Measurements from ENCODE around the gene SYTL3. TPM values are rescaled to one million over a fixed set of nuclear protein-coding genes. Genes with fewer than 3 reads are reported as not detected.

SYTL3 gene
- total and polyA plus RNA-seq, 2 of the 8 experiments (the other 6 are each of a cell fraction or from before 2014, with no cell fraction given): 0.27 to 0.99 TPM

GRCh38 chr6:158768436-158768835 is 118.6 kb downstream of the SYTL3 start:
- H3K23me2 ChIP-seq (ENCODE audit: low read depth, low read length): no peaks in the 10 kb centered on the region; the same call in 1 of the 2 replicates
- no peak overlapping the region for H3K4me2 ChIP-seq (ENCODE audit: insufficient read depth in 1 of 2, low read depth in 2 of 2, low read length in 2 of 2)
- ChIA-PET CTCF (ENCODE audit: partially characterized antibody) (interaction anchor here (1.0 to 3.5 kb wide), 19 partner anchors 8 to 204 kb away, joined by 3 to 17 read pairs (median 5); no protein-coding TSS in a partner anchor), POLR2A (ENCODE audit: partially characterized antibody) (interaction anchor here (0.6 to 9.0 kb wide), 10 partner anchors 10 to 232 kb away, joined by 3 to 75 read pairs (median 4); partner anchors contain the start of gene RSPH3)
- H3K4ac ChIP-seq (replicated peaks; ENCODE audit: insufficient read length, low read depth, low read length): no peak overlapping the region
- no peak overlapping the region for H2AFZ ChIP-seq (ENCODE audit: low read length)
- no peak overlapping the region for H3K4me3 ChIP-seq (ENCODE audit: extremely low read depth in 1 of 4, insufficient read depth in 2 of 4, low read depth in 3 of 4, low read length in 4 of 4)
- H3K23ac ChIP-seq (ENCODE audit: insufficient read length): no peak overlapping the region
- H3K79me1 ChIP-seq (ENCODE audit: low read depth, low read length): peaks cover 6% of the 10 kb centered on the region; the same call in 1 of the 2 replicates
- FAIRE-seq: no peak
- no peak overlapping the region for H2BK12ac ChIP-seq (ENCODE audit: low read depth, low read length)
- no peak overlapping the region for H3K18ac ChIP-seq (ENCODE audit: extremely low read depth, low read length)
- no peak overlapping the region for H2BK15ac ChIP-seq (ENCODE audit: low read length)
- no peak for DNase-seq (ENCODE audit: low read depth in 1 of 2, low spot score in 2 of 2)
- no peaks in the 10 kb centered on the region for H3K27me3 ChIP-seq (replicated peaks in 1 of 4; ENCODE audit: control insufficient read depth in 3 of 4, extremely low read depth in 1 of 4, insufficient read depth in 3 of 4, low read length in 3 of 4)
- no peak overlapping the region for H2BK120ac ChIP-seq (replicated peaks; ENCODE audit: low read depth, low read length)
- no peak overlapping the region for H3K56ac ChIP-seq (replicated peaks; ENCODE audit: insufficient read length, low read depth, low read length)
- no peak overlapping the region for H3K14ac ChIP-seq (ENCODE audit: insufficient read length)
- no peak overlapping the region; the same call in 1 of the 2 replicates for H3K27ac ChIP-seq (ENCODE audit: low read depth, low read length)
- H3K79me2 ChIP-seq (ENCODE audit: control insufficient read depth in 1 of 2, insufficient read depth in 2 of 2, low read length in 2 of 2): 0 out of 4 replicates have a peak, but pooled peaks cover 0 to 5% of the 10 kb centered on the region in 2 experiments
- H2BK5ac ChIP-seq (ENCODE audit: low read depth, low read length): no peak overlapping the region
- WGBS, 2 experiments (ENCODE audit: extremely low coverage in 1 of 2, insufficient coverage in 1 of 2, insufficient read length in 1 of 2, insufficient replicate concordance in 2 of 2, low coverage in 1 of 2, low lambda C conversion rate in 2 of 2, missing lambda C conversion rate in 1 of 2): 90% methylated on average over 8 of the region's 8 CpGs; no CpG with 5 or more reads in 1 of the 2 experiments
- no peak overlapping the region for H2AK5ac ChIP-seq (ENCODE audit: low read depth, low read length)
- H3K36me3 ChIP-seq (ENCODE audit: control insufficient read depth in 2 of 4, insufficient read depth in 4 of 4, low read length in 3 of 4): peaks cover 55 to 91% (median 74%) of the 10 kb centered on the region in 4 experiments
- H4K5ac ChIP-seq (ENCODE audit: insufficient read length, low read depth, low read length): no peak overlapping the region
- H4K8ac ChIP-seq (ENCODE audit: extremely low read depth, insufficient read depth, low read length): no peak overlapping the region
- peaks cover 0 to 5% (median 0%) of the 10 kb centered on the region in 4 experiments; a peak in 2 of 7 replicates for H3K4me1 ChIP-seq (replicated peaks in 1 of 4; ENCODE audit: control insufficient read depth in 3 of 4, insufficient read depth in 4 of 4, low read length in 3 of 4)
- peaks cover 7 to 33% of the 10 kb centered on the region in 2 experiments for H4K20me1 ChIP-seq (replicated peaks in 1 of 2; ENCODE audit: control insufficient read depth in 1 of 2, insufficient read depth in 2 of 2, low read length in 2 of 2)
- no peaks in the 10 kb centered on the region for H3K9me3 ChIP-seq (ENCODE audit: insufficient read depth in 2 of 2, low read depth in 1 of 2, low read length in 1 of 2)
- no peak overlapping the region for H3K9ac ChIP-seq (replicated peaks in 1 of 4; ENCODE audit: extremely low read depth in 1 of 4, low read depth in 3 of 4, low read length in 3 of 4)
- no peak overlapping the region for H2BK20ac ChIP-seq (ENCODE audit: low read length)
- no peak overlapping the region for H4K91ac ChIP-seq (replicated peaks; ENCODE audit: insufficient read length, low read length)
- no peak for TF ChIP-seq RXRA (IDR thresholded peaks at IDR 0.05; ENCODE audit: insufficient read depth, low read depth, low read length)
